BLaER1 treated with 17β-estradiol and CSF1 and Interleukin-3, amounts not matched to agents 10 nM and 100 nM (cell line): ENCODE measurements around the gene FNDC3B.

Experiments used
- H3K27ac ChIP-seq, 11 experiments: shearing (Covaris generic); formaldehyde crosslinking; 2 replicates each; pipeline ENCODE4 v1.8.1; 2022
- H3K27me3 ChIP-seq, 11 experiments: shearing (Covaris generic); formaldehyde crosslinking; 2 replicates each; pipeline ENCODE4 v1.8.1; 2022
- H3K36me3 ChIP-seq, 11 experiments: shearing (Covaris generic); formaldehyde crosslinking; 2 replicates each; pipeline ENCODE4 v1.8.1; 2022
- H3K4me1 ChIP-seq, 10 experiments: shearing (Covaris generic); formaldehyde crosslinking; 2 replicates each; pipeline ENCODE4 v1.8.1; 2022
- H3K4me2 ChIP-seq, 11 experiments: shearing (Covaris generic); formaldehyde crosslinking; 2 replicates each; pipeline ENCODE4 v1.8.1; 2022
- H3K4me3 ChIP-seq, 10 experiments: shearing (Covaris generic); formaldehyde crosslinking; 2 replicates each; pipeline ENCODE4 v1.8.1; 2022
- H3K9ac ChIP-seq, 11 experiments: shearing (Covaris generic); formaldehyde crosslinking; 2 replicates each; pipeline ENCODE4 v1.8.1; 2022
- H3K9me3 ChIP-seq, 11 experiments: shearing (Covaris generic); formaldehyde crosslinking; replicated peaks in 1 of 11; 2 replicates each; pipeline ENCODE4 v1.8.1; 2022
- H4K20me1 ChIP-seq, 11 experiments: shearing (Covaris generic); formaldehyde crosslinking; 2 replicates each; pipeline ENCODE4 v1.8.1; 2022
- Cebpa-rat ChIP-seq, 11 experiments: shearing (Covaris generic); IDR thresholded peaks; 2 replicates each; pipeline ENCODE4 v1.8.1; 2022

FNDC3B gene

DNA sequence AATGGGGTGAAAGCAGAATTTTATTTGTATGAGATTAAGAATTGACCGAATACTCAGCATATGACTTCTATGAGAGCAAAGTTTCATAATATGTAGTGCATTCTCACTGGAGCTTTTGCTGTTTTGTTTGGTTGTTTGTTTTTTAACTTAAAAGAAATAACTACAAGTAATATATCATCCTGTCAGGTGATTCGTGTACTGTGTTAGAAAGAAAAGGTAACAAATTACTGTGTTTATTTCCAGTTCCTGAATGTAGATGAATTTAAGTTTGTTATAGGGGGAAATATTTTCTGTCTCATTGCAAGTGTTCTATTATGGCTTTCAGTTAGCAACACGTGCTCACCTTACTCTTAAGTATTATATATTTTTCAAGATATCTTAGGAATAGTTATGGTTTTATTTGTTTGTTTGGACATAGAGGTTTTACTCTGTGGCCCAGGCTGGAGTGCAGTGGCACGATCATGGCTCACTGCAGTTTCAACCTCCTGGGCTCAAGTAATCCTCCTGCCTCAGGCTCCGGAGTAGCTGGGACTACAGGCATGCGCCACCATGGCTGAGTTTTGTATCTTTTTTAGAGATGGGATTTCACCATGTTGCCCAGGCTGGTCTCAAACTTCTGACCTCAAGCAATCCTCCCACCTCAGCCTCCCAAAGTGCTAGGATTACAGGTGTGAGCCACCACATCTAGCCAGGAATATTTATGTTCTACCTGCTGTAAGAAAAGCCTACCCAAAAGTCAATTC is 125.4 kb downstream of the FNDC3B start:
- Histone ChIP-seq H3K4me2 (no peak overlapping the region), H4K20me1 (peaks cover 7 to 89% (median 33%) of the 10 kb centered on the region in 11 experiments; a peak in 18 of 22 replicates), H3K4me3 (no peak overlapping the region), H3K27me3 (no peaks in the 10 kb centered on the region), H3K9me3 (no peaks in the 10 kb centered on the region), H3K9ac (no peak overlapping the region), H3K4me1 (peaks cover 6 to 52% (median 18%) of the 10 kb centered on the region in 10 experiments), H3K36me3 (peaks cover 0 to 34% (median 8%) of the 10 kb centered on the region in 11 experiments; a peak in 11 of 22 replicates), H3K27ac (no peak overlapping the region)
- TF ChIP-seq Cebpa-rat (IDR thresholded peaks at IDR 0.05) = no peak

DNA sequence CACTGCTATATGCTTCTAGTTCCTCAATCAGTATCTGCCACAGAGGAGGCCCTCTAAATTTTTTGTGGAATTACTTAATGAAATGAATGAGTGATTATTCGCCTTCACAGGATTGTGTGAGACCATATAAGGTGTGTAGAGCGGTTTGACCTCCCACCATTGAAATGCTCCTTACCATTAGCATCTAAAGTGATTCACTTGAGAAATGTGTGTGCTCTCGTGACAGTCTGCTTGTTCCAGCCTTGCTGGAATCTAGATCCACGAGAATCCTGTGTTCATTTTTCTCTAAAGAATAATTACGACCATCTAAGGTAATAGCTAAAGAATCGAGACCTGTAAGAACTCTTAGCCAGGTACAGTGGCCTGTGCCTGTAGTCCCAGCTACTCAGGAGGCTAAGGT is 126.9 kb downstream of the FNDC3B start:
- no peak overlapping the region for H3K4me2 ChIP-seq
- H3K9ac ChIP-seq = no peak overlapping the region
- peaks cover 3 to 88% (median 36%) of the 10 kb centered on the region in 11 experiments; a peak in 17 of 22 replicates for H4K20me1 ChIP-seq
- no peak overlapping the region for H3K4me3 ChIP-seq
- no peak overlapping the region for H3K27ac ChIP-seq
- TF ChIP-seq Cebpa-rat (IDR thresholded peaks at IDR 0.05) = no peak
- H3K36me3 ChIP-seq = peaks cover 0 to 43% (median 17%) of the 10 kb centered on the region in 11 experiments; a peak in 15 of 22 replicates
- peaks cover 0 to 44% (median 10%) of the 10 kb centered on the region in 10 experiments; a peak in 14 of 20 replicates for H3K4me1 ChIP-seq
- H3K27me3 ChIP-seq = no peaks in the 10 kb centered on the region
- H3K9me3 ChIP-seq = no peaks in the 10 kb centered on the region

DNA sequence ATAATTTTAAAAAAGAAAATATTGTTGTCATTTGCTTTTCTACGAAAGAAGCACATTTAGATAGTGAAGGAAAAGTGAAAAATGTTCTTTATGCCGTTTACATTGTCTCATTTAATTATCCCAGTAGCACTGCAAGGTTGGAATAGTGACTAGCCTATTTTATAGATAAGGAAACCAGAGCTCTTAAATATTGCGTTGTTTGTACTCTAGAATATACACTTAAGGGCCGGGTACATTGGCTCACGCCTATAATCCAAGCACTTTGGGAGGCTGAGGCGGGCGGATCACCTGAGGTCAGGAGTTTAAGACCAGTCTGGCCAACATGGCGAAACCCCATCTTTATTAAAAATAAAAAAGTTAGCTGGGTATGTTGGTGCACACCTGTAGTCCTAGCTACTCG is 127.5 kb downstream of the FNDC3B start:
- H3K9ac ChIP-seq = no peak overlapping the region
- no peak for TF ChIP-seq Cebpa-rat (IDR thresholded peaks at IDR 0.05)
- H4K20me1 ChIP-seq = peaks cover 3 to 85% (median 32%) of the 10 kb centered on the region in 11 experiments; a peak in 17 of 22 replicates
- H3K27me3 ChIP-seq = no peaks in the 10 kb centered on the region
- peaks cover 0 to 47% (median 10%) of the 10 kb centered on the region in 10 experiments; a peak in 14 of 20 replicates for H3K4me1 ChIP-seq
- no peak overlapping the region for H3K27ac ChIP-seq
- H3K9me3 ChIP-seq = no peaks in the 10 kb centered on the region
- peaks cover 4 to 45% (median 16%) of the 10 kb centered on the region in 11 experiments; a peak in 16 of 22 replicates for H3K36me3 ChIP-seq
- no peak overlapping the region for H3K4me3 ChIP-seq
- H3K4me2 ChIP-seq = no peak overlapping the region; a peak in 1 of 22 replicates

DNA sequence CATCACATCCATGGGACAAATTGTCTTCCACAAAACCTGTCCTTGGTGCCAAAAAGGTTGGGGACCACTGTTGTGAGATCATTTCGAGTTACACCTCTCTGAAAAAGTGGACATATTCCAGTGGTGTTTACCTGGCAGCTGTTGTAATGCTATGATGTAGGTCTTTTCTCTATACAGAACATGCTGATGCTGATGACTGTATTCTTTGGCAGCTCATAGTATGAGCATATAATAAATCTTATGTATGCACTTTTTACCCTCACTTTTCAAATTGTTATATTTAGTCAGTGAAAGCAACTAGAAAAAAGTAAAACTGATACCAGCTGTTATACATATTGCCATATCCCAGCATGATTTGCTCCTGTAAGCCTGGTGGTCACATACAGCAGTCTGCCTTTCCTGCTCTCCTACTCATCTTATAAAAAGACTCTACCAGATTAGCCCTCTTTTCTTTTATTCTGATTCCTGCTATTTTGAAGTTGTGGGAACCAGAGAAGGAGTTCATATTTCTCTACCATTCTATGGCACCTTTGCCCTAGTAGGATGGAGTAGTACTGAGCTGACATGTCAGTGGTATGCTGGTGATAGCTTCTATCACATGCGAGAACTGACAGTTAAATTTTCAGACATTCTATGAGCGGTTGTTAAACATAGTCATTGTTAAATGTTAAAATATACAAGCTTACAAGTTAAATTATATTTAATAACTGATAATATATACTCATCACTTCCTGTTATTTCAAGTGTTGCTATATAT is 128.7 kb downstream of the FNDC3B start:
- 0 out of 22 replicates have a peak overlapping the region, but pooled peaks of 1 of the 11 experiments have one; percentile 23 for H3K27ac ChIP-seq

DNA sequence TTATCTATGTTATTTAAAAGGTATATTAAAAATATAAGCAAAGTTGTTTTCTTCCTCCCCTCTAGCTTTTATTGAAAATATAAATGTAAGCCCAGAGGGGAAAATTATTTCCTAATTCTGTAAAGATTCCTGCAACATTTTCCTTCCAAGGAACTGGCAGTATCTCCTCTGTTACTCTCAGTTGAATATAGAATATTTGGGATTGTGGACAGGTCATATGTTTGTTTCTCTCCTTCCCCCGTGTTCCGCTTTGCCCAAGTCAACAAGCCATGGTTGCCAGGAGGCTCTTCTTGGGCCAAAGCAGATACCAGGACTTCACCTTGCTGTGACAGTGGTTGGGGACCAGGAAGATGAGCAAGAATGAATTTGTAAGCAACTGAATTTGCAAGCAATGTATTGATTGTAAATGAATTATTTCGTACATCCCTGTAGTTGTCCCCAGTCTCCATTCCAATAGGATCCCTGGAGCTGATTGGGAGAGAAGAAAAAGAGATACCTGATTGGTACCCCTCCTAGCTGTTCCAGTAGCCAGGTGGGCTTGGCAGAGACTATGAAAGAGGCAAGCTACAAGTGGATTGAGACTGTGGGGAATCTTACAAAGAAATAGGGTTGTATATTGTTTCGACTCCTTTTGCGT is 130.8 kb downstream of the FNDC3B start:
- no peak overlapping the region for H3K4me2 ChIP-seq
- peaks cover 4 to 36% (median 16%) of the 10 kb centered on the region in 11 experiments; a peak in 16 of 22 replicates for H3K36me3 ChIP-seq
- H3K27ac ChIP-seq = no peak overlapping the region
- peaks cover 0 to 69% (median 12%) of the 10 kb centered on the region in 10 experiments; a peak in 14 of 20 replicates for H3K4me1 ChIP-seq
- H3K9me3 ChIP-seq = no peaks in the 10 kb centered on the region
- H3K4me3 ChIP-seq = no peak overlapping the region
- no peak for TF ChIP-seq Cebpa-rat (IDR thresholded peaks at IDR 0.05)
- peaks cover under 1 to 59% (median 27%) of the 10 kb centered on the region in 11 experiments; a peak in 17 of 22 replicates for H4K20me1 ChIP-seq
- H3K27me3 ChIP-seq = no peaks in the 10 kb centered on the region
- H3K9ac ChIP-seq = no peak overlapping the region

More for the DNA sequence above, 128.7 kb downstream of the FNDC3B start:
- no peak overlapping the region for H3K9ac ChIP-seq
- peaks cover 3 to 78% (median 27%) of the 10 kb centered on the region in 11 experiments; a peak in 17 of 22 replicates for H4K20me1 ChIP-seq
- no peak overlapping the region for H3K4me3 ChIP-seq
- no peaks in the 10 kb centered on the region for H3K9me3 ChIP-seq
- no peaks in the 10 kb centered on the region for H3K27me3 ChIP-seq
- peaks cover 0 to 55% (median 10%) of the 10 kb centered on the region in 10 experiments; a peak in 14 of 20 replicates for H3K4me1 ChIP-seq
- H3K36me3 ChIP-seq = peaks cover 4 to 39% (median 16%) of the 10 kb centered on the region in 11 experiments; a peak in 16 of 22 replicates
- peak overlapping the region in 2 of 11 experiments; percentile 60 to 83; a peak in 4 of 22 replicates for H3K4me2 ChIP-seq
- TF ChIP-seq Cebpa-rat (IDR thresholded peaks at IDR 0.05) = no peak

DNA sequence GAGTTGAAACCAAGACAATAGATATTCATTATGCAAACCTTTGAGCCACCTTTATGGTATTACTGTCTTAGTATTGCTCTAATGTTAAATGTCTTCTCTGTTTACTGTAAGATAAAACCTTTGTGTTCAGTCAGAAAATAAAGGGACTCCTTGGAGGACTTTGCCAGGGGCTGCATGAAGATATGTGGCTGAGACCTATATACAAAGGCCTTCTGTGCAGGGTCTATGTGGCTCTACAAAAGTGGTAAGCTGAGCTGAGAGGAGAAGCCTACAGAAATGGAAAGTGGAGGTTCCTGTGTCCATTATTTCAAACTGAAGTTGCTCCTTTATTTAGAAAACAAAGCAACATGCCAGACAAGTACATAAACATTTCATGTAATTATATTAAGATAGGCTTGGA is 131.5 kb downstream of the FNDC3B start:
- H3K36me3 ChIP-seq = peaks cover 4 to 36% (median 16%) of the 10 kb centered on the region in 11 experiments; a peak in 16 of 22 replicates
- TF ChIP-seq Cebpa-rat (IDR thresholded peaks at IDR 0.05) = no peak
- peaks cover 0 to 63% (median 27%) of the 10 kb centered on the region in 11 experiments; a peak in 17 of 22 replicates for H4K20me1 ChIP-seq
- no peaks in the 10 kb centered on the region for H3K27me3 ChIP-seq
- no peaks in the 10 kb centered on the region for H3K9me3 ChIP-seq
- H3K9ac ChIP-seq = no peak overlapping the region
- peaks cover 0 to 76% (median 15%) of the 10 kb centered on the region in 10 experiments; a peak in 14 of 20 replicates for H3K4me1 ChIP-seq
- no peak overlapping the region for H3K4me2 ChIP-seq
- H3K27ac ChIP-seq = no peak overlapping the region
- H3K4me3 ChIP-seq = no peak overlapping the region

DNA sequence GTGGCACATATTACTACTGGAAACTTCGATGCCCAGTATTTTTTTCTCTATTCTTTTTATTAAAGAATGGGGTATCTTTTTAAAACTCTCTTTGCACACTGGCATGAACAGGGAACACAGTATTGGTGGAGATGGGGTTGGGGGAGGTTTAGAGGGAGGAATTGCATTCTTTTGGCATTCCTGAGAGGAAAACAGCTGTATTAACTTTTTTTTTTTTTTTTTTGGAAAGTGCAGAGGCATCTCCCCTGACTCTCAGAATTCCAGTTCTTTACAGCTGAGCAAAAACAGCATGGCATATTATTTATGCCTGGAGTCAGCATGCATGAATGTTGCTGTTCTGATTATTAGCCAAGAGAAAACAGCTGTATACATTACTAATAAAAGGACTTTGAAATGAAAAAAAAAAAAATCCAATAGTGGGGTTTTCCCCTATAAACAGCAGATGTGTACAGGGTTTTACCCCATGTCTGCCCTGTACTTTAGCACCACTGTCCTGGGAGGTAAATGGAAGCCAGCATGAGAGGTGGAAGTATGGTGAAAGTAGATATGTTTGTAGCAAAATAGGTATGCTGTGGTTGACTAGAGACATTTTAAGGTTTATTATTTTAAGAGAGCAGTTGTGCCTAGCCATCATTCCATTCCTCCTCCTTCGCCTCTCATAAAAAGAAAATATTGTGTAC is 132.2 kb downstream of the FNDC3B start:
- Histone ChIP-seq H3K4me2 (no peak overlapping the region), H3K9ac (no peak overlapping the region)

More for the DNA sequence above, 132.2 kb downstream of the FNDC3B start:
- H3K27me3 ChIP-seq = no peaks in the 10 kb centered on the region
- H3K9me3 ChIP-seq = no peaks in the 10 kb centered on the region
- peaks cover 0 to 59% (median 27%) of the 10 kb centered on the region in 11 experiments; a peak in 17 of 22 replicates for H4K20me1 ChIP-seq
- H3K4me3 ChIP-seq = no peak overlapping the region
- peaks cover 4 to 33% (median 16%) of the 10 kb centered on the region in 11 experiments; a peak in 16 of 22 replicates for H3K36me3 ChIP-seq
- peaks cover 0 to 76% (median 22%) of the 10 kb centered on the region in 10 experiments; a peak in 14 of 20 replicates for H3K4me1 ChIP-seq
- no peak for TF ChIP-seq Cebpa-rat (IDR thresholded peaks at IDR 0.05)
- H3K27ac ChIP-seq = no peak overlapping the region
